ENCODE data around the gene EPB41L5.

GRCh38 chr2:120028795-120029194 is 15.9 kb downstream of the EPB41L5 start:
- TF ChIP-seq CTCF (IDR thresholded peaks at IDR 0.05) (no peak), POLR2A (IDR thresholded peaks at IDR 0.05) (no peak), POLR2AphosphoS5 (IDR thresholded peaks at IDR 0.05) (no peak)

All from stomach (tissue), 4 donors.